Lower lobe of right lung (tissue), 2 donors: ENCODE data around the gene ADGRL2. TPM values are rescaled to one million over a fixed set of nuclear protein-coding genes. Genes with fewer than 3 reads are reported as not detected.
"Not testable (repeated sequence)": the region's sequence is repeated elsewhere in the genome, so short reads cannot be mapped to it uniquely, and the experiment has no call there.

Experiments
- ATAC-seq, 2 donors: fragments of 200-7000 bp; cut with Tn5 transposase; one replicate each; pipeline ENCODE4 v1.9.1; 2020 to 2022; ENCODE audit warnings: mild to moderate bottlenecking in 2 of 2, moderate library complexity in 2 of 2
- DNase-seq: peaks from one replicate; pipeline ENCODE4 v3.0.0-alpha.2; 2020
- H3K27ac ChIP-seq: fragments of 200-600 bp; one replicate; pipeline ENCODE4 v1.8.0; 2022
- H3K27me3 ChIP-seq: fragments of 200-600 bp; one replicate; pipeline ENCODE4 v1.8.0; 2022; ENCODE audit warnings: low read depth
- H3K36me3 ChIP-seq: fragments of 200-600 bp; one replicate; pipeline ENCODE4 v1.8.0; 2022; ENCODE audit warnings: mild to moderate bottlenecking
- H3K4me1 ChIP-seq: fragments of 200-600 bp; one replicate; pipeline ENCODE4 v1.8.0; 2022
- H3K4me3 ChIP-seq: fragments of 200-600 bp; one replicate; pipeline ENCODE4 v1.8.0; 2022; ENCODE audit warnings: mild to moderate bottlenecking
- H3K9me3 ChIP-seq: fragments of 200-600 bp; one replicate; pipeline ENCODE4 v1.8.0; 2022
- CTCF ChIP-seq: fragments of 200-600 bp; IDR thresholded peaks from one replicate; pipeline ENCODE4 v1.8.0; 2022; ENCODE audit warnings: antibody characterized with exemption, mild to moderate bottlenecking
- intact Hi-C: fragments of 100-400 bp; cut with DNase I; formaldehyde crosslinking; loops from one replicate; pipeline ENCODE4 v1.11.0; 2022
- total RNA-seq: library from RNA; stranded (reverse); fragmentation: NEBNext Ultra II Directional; extraction: Animal tissue kit (Norgen Biotek cat#: 25700); gene quantifications from one replicate; pipeline ENCODE4 v1.2.1, GENCODE V29; 2021
- donor health status: DM: no; HTN: yes; CAD: no; lungs with severe emphysema.

The ADGRL2 gene
- total RNA-seq, 1 donor from 2014 or later = 97.9 TPM

- no peak for TF ChIP-seq CTCF
- Histone ChIP-seq H3K4me3 (no peak overlapping the region), H3K27ac (no peak overlapping the region), H3K9me3 (no peaks in the 10 kb centered on the region), H3K4me1 (peaks cover 22% of the 10 kb centered on the region), H3K36me3 (no peaks in the 10 kb centered on the region), H3K27me3 (no peaks in the 10 kb centered on the region)
- intact Hi-C loops = no loop called here
- DNase-seq (no peak), ATAC-seq (peak in 1 of 2 donors; percentile 70)
These were observed 76.4 kb downstream of the ADGRL2 start for GRCh38 chr1:81876901-81877733.

GRCh38 chr1:81877940-81878339 lies 77.2 kb downstream of the ADGRL2 start:
- intact Hi-C loops = no loop called here
- DNase-seq (no peak), ATAC-seq (no peak)
- H3K27ac ChIP-seq = no peak overlapping the region
- no peaks in the 10 kb centered on the region for H3K36me3 ChIP-seq
- peaks cover 22% of the 10 kb centered on the region for H3K4me1 ChIP-seq
- no peaks in the 10 kb centered on the region for H3K9me3 ChIP-seq
- no peak overlapping the region for H3K4me3 ChIP-seq
- TF ChIP-seq CTCF = no peak
- H3K27me3 ChIP-seq = no peaks in the 10 kb centered on the region

- intact Hi-C loops = no loop called here
- no peak for TF ChIP-seq CTCF
- Histone ChIP-seq H3K36me3 (no peaks in the 10 kb centered on the region), H3K27me3 (no peaks in the 10 kb centered on the region), H3K27ac (no peak overlapping the region), H3K9me3 (no peaks in the 10 kb centered on the region), H3K4me1 (peaks cover 22% of the 10 kb centered on the region), H3K4me3 (no peak overlapping the region)
- DNase-seq = no peak
- ATAC-seq = no peak
These were observed 77.8 kb downstream of the ADGRL2 start for GRCh38 chr1:81878538-81878937.

GRCh38 chr1:81880781-81881180 lies 80.0 kb downstream of the ADGRL2 start:
- intact Hi-C loops = no loop called here
- DNase-seq = no peak
- Histone ChIP-seq H3K36me3 (no peaks in the 10 kb centered on the region), H3K9me3 (no peaks in the 10 kb centered on the region), H3K4me1 (peaks cover 22% of the 10 kb centered on the region), H3K4me3 (no peak overlapping the region), H3K27ac (no peak overlapping the region), H3K27me3 (no peaks in the 10 kb centered on the region)
- TF ChIP-seq CTCF = no peak
- no peak for ATAC-seq

- intact Hi-C loops = no loop called here
- ATAC-seq = no peak
- no peak for TF ChIP-seq CTCF
- H3K4me1 ChIP-seq = no peaks in the 10 kb centered on the region
- H3K4me3 ChIP-seq = no peak overlapping the region
- DNase-seq = no peak
- no peaks in the 10 kb centered on the region for H3K27me3 ChIP-seq
- no peaks in the 10 kb centered on the region for H3K9me3 ChIP-seq
- no peaks in the 10 kb centered on the region for H3K36me3 ChIP-seq
- H3K27ac ChIP-seq = no peak overlapping the region
These were observed 84.6 kb downstream of the ADGRL2 start for GRCh38 chr1:81885291-81885690.

GRCh38 chr1:81886292-81886691 lies 85.6 kb downstream of the ADGRL2 start:
- H3K9me3 ChIP-seq, ATAC-seq, H3K27ac ChIP-seq, DNase-seq, H3K4me3 ChIP-seq, H3K36me3 ChIP-seq, intact Hi-C loops, H3K27me3 ChIP-seq, H3K4me1 ChIP-seq: not testable (repeated sequence)
